ENCODE results near the gene PRRT1. TPM values are rescaled to one million over a fixed set of nuclear protein-coding genes. Genes with fewer than 3 reads are reported as not detected.

Gene PRRT1
- total RNA-seq, 1 experiment from 2014 or later, result 1.9 TPM

DNA sequence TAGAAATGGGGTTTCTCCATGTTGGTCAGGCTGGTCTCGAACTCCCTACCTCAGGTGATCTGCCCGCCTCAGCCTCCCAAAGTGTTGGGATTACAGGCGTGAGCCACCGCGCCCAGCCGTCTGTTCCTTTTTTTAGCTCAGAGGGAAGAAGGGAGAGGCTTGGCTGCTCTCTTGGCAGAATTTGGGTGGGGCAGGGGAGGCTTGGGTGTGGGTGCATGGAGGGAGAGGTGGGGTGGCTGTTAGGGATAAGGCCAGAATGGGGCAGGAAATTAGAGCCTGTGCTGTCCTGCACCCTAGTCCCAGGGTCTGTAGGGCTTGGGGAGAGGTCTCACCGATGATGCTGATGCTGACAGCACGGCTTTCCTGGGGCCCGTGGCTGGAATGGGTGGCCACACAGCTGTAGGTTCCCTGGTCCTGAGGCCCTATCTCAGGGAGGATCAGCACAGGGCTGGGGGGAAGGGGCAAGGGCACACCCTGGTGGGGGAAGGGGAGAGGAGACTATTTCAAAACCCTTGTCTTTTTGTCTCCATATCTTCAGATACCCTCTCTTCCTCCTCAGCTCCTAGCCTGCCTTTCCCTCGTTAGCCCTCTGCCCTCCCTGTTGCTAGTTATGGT lies 30.3 kb upstream of the PRRT1 start:
- Histone ChIP-seq H4K91ac (ENCODE audit: insufficient read length, low read depth, low read length) (no peak overlapping the region), H3K23me2 (ENCODE audit: insufficient read length, low read depth, low read length, poor library complexity, severe bottlenecking) (peaks cover 7% of the 10 kb centered on the region), H3T11ph (ENCODE audit: low read length) (no peak overlapping the region), H3K14ac (ENCODE audit: insufficient read depth, low read length) (no peak overlapping the region), H2AFZ (ENCODE audit: low read length) (no peak overlapping the region), H3K79me2 (ENCODE audit: insufficient read depth, low read length) (peaks cover 4% of the 10 kb centered on the region; the same call in 1 of the 2 replicates), H3K9me3 (ENCODE audit: control insufficient read depth, low read depth, low read length) (no peaks in the 10 kb centered on the region), H3K18ac (ENCODE audit: insufficient read length, low read depth, low read length) (no peak overlapping the region), H3K27ac (ENCODE audit: insufficient read length, low read depth, low read length) (no peak overlapping the region), H4K8ac (replicated peaks; ENCODE audit: insufficient read length, low read depth, low read length) (no peak overlapping the region), H2BK5ac (ENCODE audit: insufficient read length, low read length) (no peak overlapping the region), H3K23ac (ENCODE audit: insufficient read length, low read depth, low read length) (no peak overlapping the region), H3K27me3 (ENCODE audit: insufficient read depth, low read length) (no peaks in the 10 kb centered on the region), H3K9ac (ENCODE audit: extremely low read depth, insufficient read length, low read length) (no peak overlapping the region), H2BK12ac (ENCODE audit: insufficient read length, low read depth, low read length) (no peak overlapping the region), H3K79me1 (ENCODE audit: insufficient read depth, low read depth, low read length, poor library complexity, severe bottlenecking) (no peaks in the 10 kb centered on the region), H2BK15ac (ENCODE audit: low read depth, low read length) (no peak overlapping the region), H2BK20ac (ENCODE audit: low read depth, low read length, poor library complexity, severe bottlenecking) (no peak overlapping the region), H4K20me1 (ENCODE audit: control insufficient read depth, insufficient read depth, insufficient read length) (no peaks in the 10 kb centered on the region), H3K4me2 (ENCODE audit: insufficient read depth, insufficient read length, low read length) (no peak overlapping the region), H3K56ac (ENCODE audit: insufficient read length, low read depth, low read length) (no peak overlapping the region), H2AK5ac (ENCODE audit: insufficient read length, low read length) (no peak overlapping the region), H4K5ac (ENCODE audit: insufficient read length, low read depth, low read length) (no peak overlapping the region), H3K4me1 (ENCODE audit: insufficient read depth, low read length) (no peaks in the 10 kb centered on the region), H3K4ac (ENCODE audit: low read depth, low read length) (no peak overlapping the region), H2BK120ac (ENCODE audit: low read depth, low read length, poor library complexity, severe bottlenecking) (no peak overlapping the region)
- TF ChIP-seq, protein P1, sequence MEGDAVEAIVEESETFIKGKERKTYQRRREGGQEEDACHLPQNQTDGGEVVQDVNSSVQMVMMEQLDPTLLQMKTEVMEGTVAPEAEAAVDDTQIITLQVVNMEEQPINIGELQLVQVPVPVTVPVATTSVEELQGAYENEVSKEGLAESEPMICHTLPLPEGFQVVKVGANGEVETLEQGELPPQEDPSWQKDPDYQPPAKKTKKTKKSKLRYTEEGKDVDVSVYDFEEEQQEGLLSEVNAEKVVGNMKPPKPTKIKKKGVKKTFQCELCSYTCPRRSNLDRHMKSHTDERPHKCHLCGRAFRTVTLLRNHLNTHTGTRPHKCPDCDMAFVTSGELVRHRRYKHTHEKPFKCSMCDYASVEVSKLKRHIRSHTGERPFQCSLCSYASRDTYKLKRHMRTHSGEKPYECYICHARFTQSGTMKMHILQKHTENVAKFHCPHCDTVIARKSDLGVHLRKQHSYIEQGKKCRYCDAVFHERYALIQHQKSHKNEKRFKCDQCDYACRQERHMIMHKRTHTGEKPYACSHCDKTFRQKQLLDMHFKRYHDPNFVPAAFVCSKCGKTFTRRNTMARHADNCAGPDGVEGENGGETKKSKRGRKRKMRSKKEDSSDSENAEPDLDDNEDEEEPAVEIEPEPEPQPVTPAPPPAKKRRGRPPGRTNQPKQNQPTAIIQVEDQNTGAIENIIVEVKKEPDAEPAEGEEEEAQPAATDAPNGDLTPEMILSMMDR (conservative IDR thresholded peaks at IDR 0.05), result peak; percentile 20; the same call in 1 of the 3 replicates
- Mint-ChIP-seq H3K4me3 (no peak overlapping the region), H3K9me3 (no peaks in the 10 kb centered on the region; a peak in 1 of 5 replicates), H3K27me3 (ENCODE audit: low read depth) (no peaks in the 10 kb centered on the region; the same call in 1 of the 2 replicates), H3K36me3 (ENCODE audit: insufficient read depth in 1 of 3, low read depth in 3 of 3) (peaks cover 28 to 68% (median 57%) of the 10 kb centered on the region in 3 experiments), H3K4me1 (peaks cover 16 to 30% of the 10 kb centered on the region in 2 experiments), H3K27ac (peak overlapping the region in 2 of 3 experiments; percentile 45 to 57; a peak in 2 of 7 replicates)
- DNase-seq, result no peak
- WGBS (ENCODE audit: extremely low coverage, insufficient read length, low lambda C conversion rate), result no CpG with 5 or more reads among the region's 10 CpGs

All from H9 (cell line).